HG02884 (cell line): ENCODE data around the gene ZNF780A.
"Not testable (repeated sequence)": the region's sequence is repeated elsewhere in the genome, so short reads cannot be mapped to it uniquely, and the experiment has no call there.

ENCODE experiments used
- ATAC-seq: cut with Tn5 transposase; IDR thresholded peaks from one replicate; pipeline ENCODE4 v1.9.1; 2021; ENCODE audit warnings: mild to moderate bottlenecking, moderate library complexity; ENCODE audit not compliant: unreplicated experiment

Gene ZNF780A

GRCh38 chr19:40088299-40089047 is 2.3 kb downstream of the ZNF780A start:
- no peak for ATAC-seq

- ATAC-seq = no peak
Observed at GRCh38 chr19:40084948-40085347, 5.8 kb downstream of the ZNF780A start.

- ATAC-seq = no peak
Observed at GRCh38 chr19:40081411-40081810, 9.3 kb downstream of the ZNF780A start.

- no peak for ATAC-seq
Observed at GRCh38 chr19:40080289-40080688, 10.5 kb downstream of the ZNF780A start.

GRCh38 chr19:40078377-40078776 is 12.4 kb downstream of the ZNF780A start:
- ATAC-seq = no peak

GRCh38 chr19:40070058-40070457 is 20.7 kb downstream of the ZNF780A start:
- ATAC-seq = no peak

- no peak for ATAC-seq
Observed at GRCh38 chr19:40059624-40060023, 31.1 kb downstream of the ZNF780A start.

- no peak for ATAC-seq
Observed at GRCh38 chr19:40057166-40057565, 33.6 kb downstream of the ZNF780A start.

GRCh38 chr19:40056505-40056904 is 34.2 kb downstream of the ZNF780A start:
- ATAC-seq = no peak

- ATAC-seq = peak; percentile 68
Observed at GRCh38 chr19:40055832-40056504, 34.8 kb downstream of the ZNF780A start, which contains the start of gene ZNF780B. Gene ZNF780B (minus strand): TSS chr19:40056231. CDS start chr19:40050332, 5,899 bp downstream.

GRCh38 chr19:40055049-40055448 is 35.7 kb downstream of the ZNF780A start:
- no peak for ATAC-seq

- no peak for ATAC-seq
Observed at GRCh38 chr19:40054632-40055031, 36.1 kb downstream of the ZNF780A start.

GRCh38 chr19:40053491-40053890 is 37.3 kb downstream of the ZNF780A start:
- ATAC-seq = no peak

- not testable (repeated sequence) for ATAC-seq
Observed at GRCh38 chr19:40041718-40042117, 49.0 kb downstream of the ZNF780A start.

- not testable (repeated sequence) for ATAC-seq
Observed at GRCh38 chr19:40038047-40038446, 52.7 kb downstream of the ZNF780A start.

- ATAC-seq = no peak
Observed at GRCh38 chr19:40035996-40036395, 54.7 kb downstream of the ZNF780A start.

GRCh38 chr19:40033989-40034560 is 56.7 kb downstream of the ZNF780A start:
- ATAC-seq = no peak

GRCh38 chr19:40026597-40026970 is 64.2 kb downstream of the ZNF780A start:
- no peak for ATAC-seq

- no peak for ATAC-seq
Observed at GRCh38 chr19:40025938-40026596, 64.7 kb downstream of the ZNF780A start.

GRCh38 chr19:40023969-40024368 is 66.8 kb downstream of the ZNF780A start:
- no peak for ATAC-seq
